Glutamatergic neuron (in vitro differentiated cells): ENCODE results near the gene APBB1IP. TPM values are rescaled to one million over a fixed set of nuclear protein-coding genes. Genes with fewer than 3 reads are reported as not detected.

Experiments
- DNase-seq: peaks from one replicate; pipeline ENCODE4 v3.0.0; 2022
- H3K27ac Mint-ChIP-seq: one replicate; pipeline ENCODE4 v1.8.0; 2020; ENCODE audit warnings: mild to moderate bottlenecking, mixed read lengths, inconsistent platforms; ENCODE audit not compliant: unreplicated experiment
- H3K27me3 Mint-ChIP-seq: one replicate; pipeline ENCODE4 v1.8.0; 2020; ENCODE audit warnings: mild to moderate bottlenecking, moderate library complexity, mixed read lengths, inconsistent platforms; ENCODE audit not compliant: unreplicated experiment
- H3K36me3 Mint-ChIP-seq: one replicate; pipeline ENCODE4 v1.8.0; 2020; ENCODE audit warnings: mild to moderate bottlenecking, mixed read lengths, inconsistent platforms; ENCODE audit not compliant: unreplicated experiment
- H3K4me1 Mint-ChIP-seq: one replicate; pipeline ENCODE4 v1.8.0; 2020; ENCODE audit warnings: mild to moderate bottlenecking, low read depth, mixed read lengths, inconsistent platforms; ENCODE audit not compliant: unreplicated experiment
- H3K4me3 Mint-ChIP-seq: one replicate; pipeline ENCODE4 v1.8.0; 2020; ENCODE audit warnings: mild to moderate bottlenecking, mixed read lengths, inconsistent platforms; ENCODE audit not compliant: unreplicated experiment
- H3K9me3 Mint-ChIP-seq: one replicate; pipeline ENCODE4 v1.8.0; 2020; ENCODE audit warnings: mild to moderate bottlenecking, moderate library complexity, mixed read lengths, inconsistent platforms; ENCODE audit not compliant: unreplicated experiment
- total RNA-seq: library from RNA; stranded (reverse); fragmentation: NEBNext Ultra II Directional; extraction: Animal tissue kit (Norgen Biotek cat#: 25700); gene quantifications from one replicate; pipeline ENCODE4 v1.2.1, GENCODE V29; 2021; ENCODE audit not compliant: unreplicated experiment
- TF ChIP-seq, protein P1 (sequence below): fragments of 200-600 bp; sonication (generic); IDR thresholded peaks from one replicate; pipeline ENCODE4 v1.5.0; 2021; ENCODE audit not compliant: partially characterized antibody, unreplicated experiment

Gene APBB1IP
- total RNA-seq, 1 donor from 2014 or later, result not detected

DNA sequence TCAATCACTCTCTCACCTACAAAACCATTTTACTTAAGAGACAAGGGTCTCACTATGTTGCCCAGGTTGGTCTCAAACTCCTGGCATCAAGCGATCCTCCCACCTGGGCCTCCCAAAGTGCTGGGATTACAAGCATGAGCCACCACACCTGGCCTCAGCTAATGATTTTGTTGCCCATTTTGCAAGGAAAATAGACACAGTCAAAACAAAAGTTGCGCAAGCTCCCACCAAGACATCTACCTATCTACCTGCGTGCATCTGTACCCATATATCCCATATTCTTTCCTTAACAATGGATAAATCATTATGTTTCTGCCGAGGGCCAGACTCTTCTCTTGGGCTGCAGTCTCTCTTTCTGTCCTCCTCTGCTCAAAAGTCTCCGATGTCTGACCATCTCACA is 67.3 kb downstream of the APBB1IP start:
- Mint-ChIP-seq H3K36me3 (no peaks in the 10 kb centered on the region), H3K4me1 (no peaks in the 10 kb centered on the region), H3K9me3 (peaks cover 4% of the 10 kb centered on the region), H3K4me3 (no peak overlapping the region), H3K27me3 (peaks cover 4% of the 10 kb centered on the region), H3K27ac (no peak overlapping the region)
- TF ChIP-seq, protein P1, sequence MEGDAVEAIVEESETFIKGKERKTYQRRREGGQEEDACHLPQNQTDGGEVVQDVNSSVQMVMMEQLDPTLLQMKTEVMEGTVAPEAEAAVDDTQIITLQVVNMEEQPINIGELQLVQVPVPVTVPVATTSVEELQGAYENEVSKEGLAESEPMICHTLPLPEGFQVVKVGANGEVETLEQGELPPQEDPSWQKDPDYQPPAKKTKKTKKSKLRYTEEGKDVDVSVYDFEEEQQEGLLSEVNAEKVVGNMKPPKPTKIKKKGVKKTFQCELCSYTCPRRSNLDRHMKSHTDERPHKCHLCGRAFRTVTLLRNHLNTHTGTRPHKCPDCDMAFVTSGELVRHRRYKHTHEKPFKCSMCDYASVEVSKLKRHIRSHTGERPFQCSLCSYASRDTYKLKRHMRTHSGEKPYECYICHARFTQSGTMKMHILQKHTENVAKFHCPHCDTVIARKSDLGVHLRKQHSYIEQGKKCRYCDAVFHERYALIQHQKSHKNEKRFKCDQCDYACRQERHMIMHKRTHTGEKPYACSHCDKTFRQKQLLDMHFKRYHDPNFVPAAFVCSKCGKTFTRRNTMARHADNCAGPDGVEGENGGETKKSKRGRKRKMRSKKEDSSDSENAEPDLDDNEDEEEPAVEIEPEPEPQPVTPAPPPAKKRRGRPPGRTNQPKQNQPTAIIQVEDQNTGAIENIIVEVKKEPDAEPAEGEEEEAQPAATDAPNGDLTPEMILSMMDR, result no peak
- DNase-seq, result no peak

DNA sequence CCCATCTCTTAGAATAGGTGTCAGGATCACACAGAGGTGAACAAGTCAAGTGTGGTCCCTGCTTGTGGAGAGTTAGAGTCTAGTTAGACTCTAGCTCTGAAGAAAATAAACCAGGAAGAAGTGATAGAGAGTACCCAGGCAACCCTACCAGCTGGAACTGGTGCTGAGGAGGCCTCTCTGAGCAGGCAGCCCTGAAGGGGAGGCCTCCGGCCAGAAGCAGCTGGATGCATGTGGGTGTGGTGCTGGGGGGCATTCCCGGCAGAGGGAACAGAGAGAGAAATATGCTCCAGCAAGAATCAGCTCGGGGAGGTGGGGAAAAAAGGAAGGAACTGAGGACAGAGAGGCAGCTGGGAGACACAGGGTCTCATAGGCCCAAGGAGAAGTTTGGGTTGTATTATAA is 68.6 kb downstream of the APBB1IP start:
- DNase-seq, result no peak
- Mint-ChIP-seq H3K27me3 (peaks cover 4% of the 10 kb centered on the region), H3K4me1 (no peaks in the 10 kb centered on the region), H3K36me3 (no peaks in the 10 kb centered on the region), H3K4me3 (no peak overlapping the region), H3K9me3 (peaks cover 4% of the 10 kb centered on the region), H3K27ac (no peak overlapping the region)
- TF ChIP-seq, protein P1, result no peak

DNA sequence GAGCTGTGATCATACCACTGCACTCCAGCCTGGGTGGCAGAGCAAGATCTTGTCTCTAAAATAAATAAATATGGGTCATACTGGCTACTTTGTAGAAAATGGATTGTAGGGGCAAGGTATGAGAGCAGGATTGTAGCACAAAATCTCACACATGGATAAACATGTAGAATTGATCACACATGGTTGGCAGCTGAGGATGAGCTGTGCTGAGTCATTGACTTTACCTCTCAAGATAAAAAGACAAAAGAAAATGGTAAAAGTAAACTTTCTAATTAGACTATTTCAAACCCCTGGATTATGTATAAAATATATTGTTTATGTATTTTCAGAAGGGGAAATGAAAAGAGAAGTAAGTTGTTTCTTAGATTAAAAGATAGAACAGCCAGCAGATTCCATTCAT is 69.3 kb downstream of the APBB1IP start:
- H3K4me3 Mint-ChIP-seq, result no peak overlapping the region
- H3K27me3 Mint-ChIP-seq, result peaks cover 4% of the 10 kb centered on the region
- no peaks in the 10 kb centered on the region for H3K36me3 Mint-ChIP-seq
- H3K27ac Mint-ChIP-seq, result no peak overlapping the region
- no peak for DNase-seq
- peaks cover 4% of the 10 kb centered on the region for H3K9me3 Mint-ChIP-seq
- TF ChIP-seq, protein P1, result no peak
- no peaks in the 10 kb centered on the region for H3K4me1 Mint-ChIP-seq

DNA sequence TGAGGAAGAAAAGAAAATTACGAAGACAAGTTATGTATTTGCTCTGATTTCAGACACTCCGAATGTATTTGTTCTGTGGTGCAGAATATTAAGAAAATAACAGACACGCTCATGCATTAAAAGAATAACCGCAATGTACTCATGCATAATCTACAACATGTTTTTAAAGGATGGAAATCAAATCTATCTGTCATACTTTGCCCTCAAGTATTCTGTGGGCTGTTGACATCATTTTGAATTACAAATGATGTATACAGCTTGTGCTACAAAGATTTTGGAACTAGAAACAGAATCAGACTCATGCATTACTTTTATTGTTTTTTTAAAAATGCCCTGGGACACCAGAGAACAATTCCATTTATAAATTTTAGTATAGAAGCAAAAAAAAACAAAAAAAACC is 69.9 kb downstream of the APBB1IP start:
- H3K4me3 Mint-ChIP-seq, result no peak overlapping the region
- H3K27ac Mint-ChIP-seq, result no peak overlapping the region
- TF ChIP-seq, protein P1, result no peak
- H3K4me1 Mint-ChIP-seq, result no peaks in the 10 kb centered on the region
- H3K27me3 Mint-ChIP-seq, result peaks cover 4% of the 10 kb centered on the region
- no peak for DNase-seq
- H3K36me3 Mint-ChIP-seq, result peaks cover 2% of the 10 kb centered on the region
- H3K9me3 Mint-ChIP-seq, result peaks cover 4% of the 10 kb centered on the region

DNA sequence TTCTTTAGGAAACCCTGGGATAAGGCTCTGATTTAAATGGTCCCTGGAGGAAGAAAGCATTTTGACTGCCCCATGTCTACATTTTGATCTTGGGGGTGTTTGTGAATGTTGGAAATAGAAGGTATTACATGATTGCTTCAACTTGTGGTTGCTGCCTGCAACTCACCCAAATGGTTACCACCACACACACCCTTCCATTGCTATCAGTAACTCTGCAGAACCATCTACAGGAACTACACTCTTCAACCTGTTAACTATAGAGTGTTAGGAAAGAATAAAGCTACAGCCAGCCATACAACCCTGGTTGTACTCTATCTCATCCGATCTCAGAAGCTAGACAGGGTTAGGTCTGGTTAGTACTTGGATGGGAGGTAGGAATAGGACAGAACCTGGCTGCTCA is 71.2 kb downstream of the APBB1IP start:
- DNase-seq, result no peak
- H3K27ac Mint-ChIP-seq, result no peak overlapping the region
- peaks cover 4% of the 10 kb centered on the region for H3K9me3 Mint-ChIP-seq
- peaks cover 4% of the 10 kb centered on the region for H3K27me3 Mint-ChIP-seq
- peaks cover 4% of the 10 kb centered on the region for H3K36me3 Mint-ChIP-seq
- no peaks in the 10 kb centered on the region for H3K4me1 Mint-ChIP-seq
- H3K4me3 Mint-ChIP-seq, result no peak overlapping the region
- TF ChIP-seq, protein P1, result no peak
